HuH-7 (cell line): ENCODE results near the gene PLEKHM2.
"Not testable (repeated sequence)": the region's sequence is repeated elsewhere in the genome, so short reads cannot be mapped to it uniquely, and the experiment has no call there.

ENCODE experiments used
- DNase-seq: peaks from one replicate; pipeline ENCODE4 v3.0.0; 2011; ENCODE audit warnings: low spot score

The PLEKHM2 gene

GRCh38 chr1:15676688-15677661 lies 7.1 kb upstream of the PLEKHM2 start:
- no peak for DNase-seq

GRCh38 chr1:15678578-15678977 lies 5.5 kb upstream of the PLEKHM2 start:
- no peak for DNase-seq

GRCh38 chr1:15680131-15680530 lies 4.0 kb upstream of the PLEKHM2 start:
- no peak for DNase-seq

DNA sequence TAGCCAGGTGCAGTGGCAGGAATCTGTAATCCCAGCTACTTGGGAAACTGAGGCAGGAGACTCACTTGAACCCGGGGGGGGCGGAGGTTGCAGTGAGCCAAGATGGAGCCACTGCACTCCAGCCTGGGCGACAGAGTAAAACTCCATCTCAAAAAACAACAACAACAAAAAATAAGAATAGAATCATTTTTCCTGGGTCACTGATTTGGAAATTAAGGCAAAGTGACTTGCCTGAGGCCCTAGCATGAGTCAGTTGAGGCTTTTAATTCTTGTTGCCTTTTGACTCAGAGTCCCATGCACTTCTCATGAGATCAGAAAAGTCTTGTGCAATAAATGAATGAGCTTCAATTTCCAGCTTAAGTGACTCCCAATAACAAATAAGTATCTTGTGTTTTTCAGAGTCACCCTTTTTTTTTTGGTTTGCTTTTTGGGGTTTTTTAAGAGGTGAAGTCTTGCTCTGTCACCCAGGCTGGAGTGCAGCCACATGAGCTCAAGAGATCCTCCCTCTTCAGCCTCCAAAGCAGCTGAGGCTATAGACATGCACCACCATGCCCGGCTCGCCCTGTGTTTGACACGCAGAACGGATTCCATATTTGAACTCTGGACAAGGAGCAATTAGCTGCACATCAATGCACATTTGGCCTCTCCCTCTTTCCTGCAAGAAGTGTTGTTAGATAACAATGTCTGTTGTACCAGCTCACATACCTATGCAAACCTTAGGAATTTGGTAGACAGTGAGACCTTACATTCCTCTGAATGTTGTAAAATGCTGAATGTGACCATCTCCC lies 3.4 kb upstream of the PLEKHM2 start:
- DNase-seq, result no peak

GRCh38 chr1:15681349-15682292 lies 2.5 kb upstream of the PLEKHM2 start:
- DNase-seq, result no peak

DNA sequence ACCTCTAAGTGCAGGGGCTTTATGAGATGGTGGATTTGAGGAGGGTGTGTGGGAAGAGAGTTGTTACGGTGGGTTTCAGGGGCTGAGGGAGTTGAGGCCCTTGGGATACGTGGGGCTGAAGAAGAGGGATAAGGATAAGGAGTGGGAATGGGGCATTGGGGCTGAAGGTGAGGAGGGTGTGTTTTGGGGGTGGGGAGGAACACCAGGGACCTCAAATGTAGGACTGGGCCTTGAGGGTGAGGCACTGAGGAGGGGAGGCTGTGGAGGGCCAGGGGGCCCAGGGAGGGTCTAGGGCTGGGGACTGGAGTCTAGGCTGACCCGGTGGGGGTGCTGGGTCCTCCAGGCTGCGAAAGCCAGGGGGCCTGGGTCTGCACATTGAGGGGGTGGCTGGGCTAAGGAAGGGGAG lies 1.2 kb upstream of the PLEKHM2 start:
- DNase-seq, result no peak

- no peak for DNase-seq
These were observed 628 bp upstream of the PLEKHM2 start for GRCh38 chr1:15683345-15684039.

DNA sequence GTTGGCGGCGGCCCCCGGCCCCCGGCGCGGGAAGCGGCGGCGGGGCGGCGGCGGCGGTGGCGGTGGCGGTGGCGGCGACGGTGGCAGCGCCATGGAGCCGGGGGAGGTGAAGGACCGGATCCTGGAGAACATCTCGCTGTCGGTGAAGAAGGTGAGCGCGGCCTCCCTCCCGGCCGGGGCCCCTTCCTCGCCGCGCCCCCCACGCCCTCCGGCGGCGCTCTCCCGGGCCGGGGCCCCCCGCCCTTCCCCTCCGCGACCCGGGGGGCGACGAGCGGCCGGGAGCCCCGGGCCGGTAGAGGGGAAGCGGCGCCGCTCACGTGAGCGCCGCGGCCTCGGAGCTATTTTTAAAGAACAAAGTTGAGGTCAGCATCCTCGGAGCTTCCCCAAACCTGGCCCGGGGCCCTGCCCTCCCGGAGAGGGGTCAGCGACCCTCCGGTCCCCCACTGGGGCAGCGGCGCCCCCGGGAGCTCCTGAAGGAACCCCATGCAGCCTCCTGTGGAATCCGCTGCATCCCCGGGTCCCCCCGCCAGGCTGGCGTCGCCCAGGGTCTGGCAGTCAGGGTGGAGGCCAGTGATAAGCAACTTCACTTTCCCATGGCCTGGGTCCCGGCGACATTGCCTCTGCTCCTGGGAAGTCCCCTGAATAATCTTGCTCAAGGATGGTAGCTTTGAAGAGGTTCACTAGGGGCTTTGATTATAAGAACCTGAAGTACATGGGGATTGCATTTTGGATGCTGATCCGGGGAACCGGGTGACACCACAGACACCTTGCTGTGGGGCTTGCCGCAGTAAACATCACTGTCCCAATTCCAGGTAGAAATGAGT lies 560 bp downstream of the PLEKHM2 start:
- DNase-seq, result peak; percentile 57

DNA sequence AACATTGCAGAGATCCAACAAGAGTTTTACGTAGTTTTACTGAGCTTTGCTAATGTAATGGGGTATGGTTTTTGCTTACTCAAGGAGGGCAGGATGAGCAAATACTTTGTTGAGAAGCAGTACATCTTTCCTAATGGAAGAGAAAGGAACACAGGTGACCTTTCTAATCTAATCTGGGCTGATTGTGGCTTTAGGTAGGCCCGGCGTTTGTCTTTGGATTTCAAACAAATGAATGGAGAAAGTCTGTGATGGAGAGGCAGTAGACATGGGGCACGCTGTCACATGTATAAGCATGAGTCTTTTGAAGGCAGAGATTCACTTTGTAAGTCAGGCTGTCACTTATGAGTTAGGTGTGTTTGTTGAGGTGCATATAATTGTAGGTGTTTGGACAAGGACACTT lies 1.7 kb downstream of the PLEKHM2 start:
- DNase-seq, result no peak

- no peak for DNase-seq
These were observed 3.3 kb downstream of the PLEKHM2 start for GRCh38 chr1:15687446-15687845.

GRCh38 chr1:15690317-15690716 lies 6.2 kb downstream of the PLEKHM2 start:
- DNase-seq, result no peak

DNA sequence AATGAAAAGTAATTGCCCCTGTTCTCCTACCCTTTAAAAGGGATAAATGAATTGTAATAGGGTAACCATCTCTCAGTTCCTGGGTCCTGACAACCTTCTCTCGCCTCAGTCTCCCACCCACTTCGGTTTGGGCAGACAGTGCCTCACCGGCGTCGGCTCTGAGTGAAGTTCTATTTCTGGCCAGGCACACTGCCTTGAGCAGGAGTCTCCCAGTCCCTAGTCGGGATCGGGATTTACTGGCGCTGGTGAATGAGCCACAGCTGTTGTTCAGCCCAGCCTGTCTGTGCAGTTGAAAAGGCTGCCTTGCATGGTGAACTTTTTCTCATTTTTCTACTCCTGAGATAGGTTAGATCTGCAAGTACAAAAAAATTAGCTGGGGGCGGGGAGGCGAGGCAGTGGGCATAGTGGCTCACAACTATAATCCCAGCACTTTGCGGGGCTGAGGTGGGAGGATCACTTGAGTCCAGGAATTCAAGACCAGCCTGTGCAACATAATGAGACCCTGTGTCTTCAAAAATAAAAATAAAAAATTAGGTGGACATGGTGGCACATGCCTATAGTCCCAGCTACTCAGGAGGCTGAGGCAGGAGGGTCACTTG lies 7.4 kb downstream of the PLEKHM2 start:
- DNase-seq, result no peak

DNA sequence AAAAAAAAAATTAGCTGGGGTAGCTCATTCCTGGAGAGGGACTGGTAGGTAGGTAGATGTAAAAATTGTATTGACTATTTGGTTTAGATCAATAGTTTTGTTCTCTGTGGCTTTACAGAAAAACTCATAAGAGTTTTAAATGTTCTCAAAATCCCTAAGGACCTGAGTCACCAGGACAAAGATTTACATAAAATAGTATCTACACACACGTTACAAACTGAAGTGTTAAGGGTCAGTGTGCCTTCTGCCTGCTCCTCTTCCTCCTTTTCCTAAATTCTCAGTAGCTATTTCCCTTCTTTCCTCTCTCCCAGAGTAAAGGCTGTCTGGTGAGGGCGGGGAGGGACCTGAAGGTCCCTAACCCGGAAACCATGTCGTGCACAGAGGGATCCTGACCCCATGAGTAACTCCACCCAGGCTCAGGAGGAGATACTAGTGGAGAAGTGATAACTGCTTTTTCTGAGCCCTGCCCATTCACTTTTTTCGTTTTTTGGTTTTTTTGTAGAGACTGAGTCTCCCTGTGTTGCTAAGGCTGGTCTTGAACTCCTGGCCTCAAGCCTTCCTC lies 8.1 kb downstream of the PLEKHM2 start:
- DNase-seq, result no peak

DNA sequence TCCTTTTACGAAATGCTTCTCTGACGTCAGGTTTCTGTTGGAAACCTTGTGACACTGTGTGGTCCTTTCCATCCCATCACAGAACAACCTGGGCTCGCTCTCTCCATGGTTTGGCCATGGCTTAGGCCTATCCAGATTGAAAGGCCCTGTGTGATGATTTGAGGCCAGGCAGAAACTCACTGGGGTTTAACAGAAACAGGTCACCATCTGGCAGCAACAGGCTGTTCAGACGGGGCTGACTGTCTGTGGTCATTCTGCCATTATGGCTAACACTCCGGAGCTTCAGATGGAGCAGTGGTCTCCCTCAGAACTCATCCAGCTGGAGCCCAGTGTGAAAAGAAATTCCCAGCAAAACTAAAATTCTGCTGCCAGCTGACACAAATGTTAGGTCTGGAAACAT lies 9.3 kb downstream of the PLEKHM2 start:
- DNase-seq, result no peak

DNA sequence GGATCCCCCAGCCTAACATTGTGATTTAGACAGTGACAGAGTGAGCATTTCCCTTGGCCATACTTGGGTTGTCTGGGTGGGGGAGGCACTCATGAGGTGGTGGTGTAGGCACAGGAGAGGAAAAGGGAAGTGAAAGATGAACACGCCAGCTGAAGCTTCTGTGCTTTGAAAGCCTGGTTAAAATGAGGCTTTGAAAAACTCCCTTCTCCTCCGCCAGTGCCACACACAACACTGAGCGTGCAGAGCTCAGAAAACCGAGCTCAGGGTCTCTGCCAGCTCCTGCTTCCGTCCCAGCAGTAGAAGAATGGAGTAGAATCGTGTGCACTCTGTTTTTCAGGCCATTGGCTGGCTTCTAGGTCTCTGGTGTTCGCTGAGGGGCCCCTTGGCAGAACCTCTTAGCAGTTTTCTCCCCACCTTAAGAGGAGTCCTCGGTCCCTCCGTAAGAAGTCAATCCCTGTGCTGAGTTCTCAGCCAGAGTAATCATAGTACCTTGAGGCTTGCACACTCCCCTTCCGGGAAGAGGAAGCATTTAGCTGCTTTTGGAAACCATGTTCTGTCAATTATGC lies 12.9 kb downstream of the PLEKHM2 start:
- no peak for DNase-seq

DNA sequence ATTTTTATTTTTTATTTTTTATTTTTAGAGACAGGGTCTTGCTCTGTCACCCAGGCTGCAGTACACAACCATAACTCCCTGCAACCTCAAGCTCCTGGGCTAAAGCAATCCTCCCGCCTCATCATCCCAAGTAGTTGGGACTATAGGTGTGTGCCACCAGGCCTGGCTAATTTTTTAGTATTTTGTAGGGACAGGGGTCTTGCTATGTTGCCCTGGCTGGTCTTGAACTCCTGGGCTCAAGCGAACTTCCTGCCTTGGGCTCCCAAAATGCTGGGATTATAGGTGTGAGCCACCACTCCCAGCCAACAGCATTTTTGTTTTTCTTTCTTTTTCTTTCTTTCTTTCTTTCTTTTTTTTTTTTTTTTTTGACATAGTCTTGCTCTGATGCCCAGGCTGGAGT lies 14.1 kb downstream of the PLEKHM2 start:
- DNase-seq, result no peak

GRCh38 chr1:15699321-15699720 lies 15.2 kb downstream of the PLEKHM2 start:
- not testable (repeated sequence) for DNase-seq

DNA sequence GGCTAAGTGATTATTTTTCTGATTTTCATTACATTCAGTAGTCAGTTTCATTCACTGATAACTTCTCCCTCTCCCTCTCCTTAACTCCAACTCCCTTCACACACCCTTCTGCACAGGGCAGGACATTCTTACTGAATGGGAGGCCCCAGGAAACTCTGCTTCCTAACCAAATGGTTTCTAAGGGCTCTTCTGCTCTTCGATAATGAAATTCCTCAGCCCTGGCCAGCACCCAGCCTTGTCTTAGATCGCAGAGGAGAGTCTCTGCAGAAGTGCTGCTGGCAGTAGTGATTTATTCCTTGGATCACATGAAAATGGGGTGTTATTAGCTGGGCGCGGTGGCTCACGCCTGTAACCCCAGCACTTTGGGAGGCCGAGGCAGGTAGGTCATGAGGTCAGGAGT lies 16.4 kb downstream of the PLEKHM2 start:
- no peak for DNase-seq

- DNase-seq, result no peak
These were observed 17.7 kb downstream of the PLEKHM2 start for GRCh38 chr1:15701784-15702183.
